Esophagus muscularis mucosa (tissue), 4 donors: ENCODE measurements around the gene CLK3.
"Not testable (repeated sequence)": the region's sequence is repeated elsewhere in the genome, so short reads cannot be mapped to it uniquely, and the experiment has no call there.

Source experiments
- EP300 ChIP-seq: sonication (generic); formaldehyde crosslinking; IDR thresholded peaks from one replicate; pipeline ENCODE4 v1.6.1; 2017; ENCODE audit warnings: antibody characterized with exemption
- POLR2A ChIP-seq: fragments of 450-650 bp; IDR thresholded peaks from one replicate; pipeline ENCODE4 v1.6.1; 2017; ENCODE audit warnings: antibody characterized with exemption, moderate library complexity, mild to moderate bottlenecking, low read depth
- TF ChIP-seq, protein P1 (sequence below), 3 experiments: fragments of 200-600 bp in 2 of 3; fragments of 450-650 bp in 1 of 3; sonication (generic) in 2 of 3; IDR thresholded peaks; one replicate each; pipeline ENCODE4 v1.5.1; 2017 to 2019; ENCODE audit warnings: antibody characterized with exemption in 3 of 3, mild to moderate bottlenecking in 2 of 3, moderate library complexity in 1 of 3

GRCh38 chr15:74596736-74597135, 18.9 kb upstream of the CLK3 start:
- TF ChIP-seq, protein P1, sequence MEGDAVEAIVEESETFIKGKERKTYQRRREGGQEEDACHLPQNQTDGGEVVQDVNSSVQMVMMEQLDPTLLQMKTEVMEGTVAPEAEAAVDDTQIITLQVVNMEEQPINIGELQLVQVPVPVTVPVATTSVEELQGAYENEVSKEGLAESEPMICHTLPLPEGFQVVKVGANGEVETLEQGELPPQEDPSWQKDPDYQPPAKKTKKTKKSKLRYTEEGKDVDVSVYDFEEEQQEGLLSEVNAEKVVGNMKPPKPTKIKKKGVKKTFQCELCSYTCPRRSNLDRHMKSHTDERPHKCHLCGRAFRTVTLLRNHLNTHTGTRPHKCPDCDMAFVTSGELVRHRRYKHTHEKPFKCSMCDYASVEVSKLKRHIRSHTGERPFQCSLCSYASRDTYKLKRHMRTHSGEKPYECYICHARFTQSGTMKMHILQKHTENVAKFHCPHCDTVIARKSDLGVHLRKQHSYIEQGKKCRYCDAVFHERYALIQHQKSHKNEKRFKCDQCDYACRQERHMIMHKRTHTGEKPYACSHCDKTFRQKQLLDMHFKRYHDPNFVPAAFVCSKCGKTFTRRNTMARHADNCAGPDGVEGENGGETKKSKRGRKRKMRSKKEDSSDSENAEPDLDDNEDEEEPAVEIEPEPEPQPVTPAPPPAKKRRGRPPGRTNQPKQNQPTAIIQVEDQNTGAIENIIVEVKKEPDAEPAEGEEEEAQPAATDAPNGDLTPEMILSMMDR (IDR thresholded peaks at IDR 0.05), result not testable (repeated sequence)
- not testable (repeated sequence) for TF ChIP-seq POLR2A, EP300
